Hepatocyte (in vitro differentiated cells): ENCODE measurements around the gene KDM4B. TPM values are rescaled to one million over a fixed set of nuclear protein-coding genes. Genes with fewer than 3 reads are reported as not detected.

ENCODE experiments used
- DNase-seq: peaks from one replicate; pipeline ENCODE4 v3.0.0-alpha.2; 2016; ENCODE audit warnings: low spot score
- H2AFZ ChIP-seq: fragments of 200-600 bp; sonication (generic); 2 replicates; pipeline ENCODE4 v1.6.0; 2016; ENCODE audit warnings: antibody characterized with exemption, mild to moderate bottlenecking
- H3K27ac ChIP-seq: fragments of 200-600 bp; sonication (generic); 2 replicates; pipeline ENCODE4 v1.5.1; 2016; ENCODE audit warnings: mild to moderate bottlenecking
- H3K27me3 ChIP-seq: fragments of 200-600 bp; sonication (generic); 2 replicates; pipeline ENCODE4 v1.6.1; 2016
- H3K36me3 ChIP-seq: fragments of 200-600 bp; sonication (generic); replicated peaks from 2 replicates; pipeline ENCODE4 v1.5.1; 2016; ENCODE audit warnings: low read depth; ENCODE audit not compliant: insufficient read depth
- H3K4me1 ChIP-seq: fragments of 200-600 bp; sonication (generic); 2 replicates; pipeline ENCODE4 v1.5.1; 2016; ENCODE audit warnings: mild to moderate bottlenecking, moderate library complexity; ENCODE audit not compliant: insufficient read depth
- H3K4me2 ChIP-seq: fragments of 200-600 bp; sonication (generic); 2 replicates; pipeline ENCODE4 v1.6.0; 2016
- H3K4me3 ChIP-seq: fragments of 200-600 bp; sonication (generic); 2 replicates; pipeline ENCODE4 v1.5.1; 2016; ENCODE audit warnings: mild to moderate bottlenecking
- H3K79me2 ChIP-seq: fragments of 200-600 bp; sonication (generic); 2 replicates; pipeline ENCODE4 v1.6.0; 2017; ENCODE audit warnings: mild to moderate bottlenecking
- H3K9me2 ChIP-seq: fragments of 200-600 bp; sonication (generic); replicated peaks from 2 replicates; pipeline ENCODE4 v1.6.0; 2017; ENCODE audit warnings: mild to moderate bottlenecking; ENCODE audit not compliant: insufficient read depth
- H3K9me3 ChIP-seq: fragments of 200-600 bp; sonication (generic); 2 replicates; pipeline ENCODE4 v1.5.1; 2016; ENCODE audit warnings: low read depth, mild to moderate bottlenecking
- H4K20me1 ChIP-seq: fragments of 200-600 bp; sonication (generic); 2 replicates; pipeline ENCODE4 v1.6.0; 2016; ENCODE audit warnings: mild to moderate bottlenecking; ENCODE audit not compliant: insufficient read depth, poor library complexity, severe bottlenecking
- CTCF ChIP-seq: fragments of 200-600 bp; sonication (generic); IDR thresholded peaks from 2 replicates; pipeline ENCODE4 v1.5.1; 2016; ENCODE audit warnings: antibody characterized with exemption, mild to moderate bottlenecking; ENCODE audit not compliant: poor library complexity
- EZH2 ChIP-seq: fragments of 200-600 bp; sonication (generic); IDR thresholded peaks from 2 replicates; pipeline ENCODE4 v1.6.1; 2016; ENCODE audit warnings: antibody characterized with exemption, mild to moderate bottlenecking, borderline replicate concordance
- EZH2phosphoT487 ChIP-seq: fragments of 200-600 bp; sonication (generic); IDR thresholded peaks from one replicate; pipeline ENCODE4 v1.6.1; 2018; ENCODE audit warnings: antibody characterized with exemption, mild to moderate bottlenecking, low read depth, moderate library complexity; ENCODE audit not compliant: unreplicated experiment, severe bottlenecking
- WGBS: methylation state at CpG from one replicate; pipeline ENCODE4 v1.1.6; 2016; ENCODE audit warnings: low lambda C conversion rate; ENCODE audit errors: missing lambda C conversion rate; 5-methylcytosine and 5-hydroxymethylcytosine counted together
- polyA plus RNA-seq: library from polyadenylated mRNA; unstranded; fragments of >200 nt; fragmentation: Nextera tagmentation; extraction: Ambion mirVana; gene quantifications from 2 replicates; pipeline ENCODE4 v1.2.1, GENCODE V29; 2016
- total RNA-seq: library from RNA; depleted of rRNA; stranded (reverse); fragments of >200 nt; gene quantifications from 2 replicates; pipeline ENCODE4 v1.2.3, GENCODE V29; 2014

Gene KDM4B
- total and polyA plus RNA-seq, 2 experiments from 2014 or later = 22.2 to 29.6 TPM

DNA sequence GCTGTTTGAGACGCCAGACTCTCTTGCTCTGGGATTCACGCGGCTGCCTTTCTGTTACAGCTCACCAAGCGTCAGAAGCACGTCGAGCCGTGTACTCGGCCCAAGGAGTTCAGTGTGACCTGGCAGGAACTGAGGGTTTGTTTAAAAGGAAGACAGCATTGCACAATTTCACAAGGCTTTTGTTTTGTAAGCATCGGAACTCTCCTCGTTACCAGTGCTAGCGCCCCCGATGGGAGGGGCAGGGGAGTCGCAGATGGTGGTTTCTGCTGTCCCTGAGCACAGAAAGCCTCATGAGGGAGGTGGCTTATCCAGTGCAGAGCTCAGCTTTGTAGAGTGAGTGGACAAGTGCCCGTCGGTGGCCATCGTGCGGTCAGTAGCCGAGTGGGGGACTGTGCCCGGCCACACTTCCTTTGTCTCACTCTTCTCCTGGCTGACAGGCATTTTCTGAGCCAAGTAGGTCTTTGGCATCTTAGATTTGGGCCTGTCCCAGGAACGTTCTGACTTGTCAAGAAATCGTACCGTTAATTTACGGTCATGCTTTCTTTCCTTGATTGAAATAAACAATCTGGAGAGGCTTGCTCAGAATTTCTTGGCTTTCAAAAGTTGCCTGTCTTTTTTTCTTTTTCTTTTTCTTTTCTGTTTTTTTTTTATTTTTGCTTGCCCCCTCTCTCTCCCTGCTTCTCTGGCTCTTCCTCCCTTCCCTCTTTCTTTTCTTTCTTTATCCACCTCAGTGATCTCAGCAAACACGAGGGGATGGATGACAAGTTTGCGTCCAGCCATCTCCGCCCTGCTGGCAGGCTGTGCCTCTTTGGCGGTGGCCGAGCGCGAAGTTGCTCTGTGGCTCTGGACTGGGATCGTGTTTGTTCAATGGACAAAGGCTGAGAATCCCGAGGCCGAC lies 7.7 kb downstream of the KDM4B start:
- H3K27ac ChIP-seq = peak overlapping the region; percentile 61
- H3K27me3 ChIP-seq = no peaks in the 10 kb centered on the region
- no peak overlapping the region for H2AFZ ChIP-seq
- H3K9me2 ChIP-seq = no peaks in the 10 kb centered on the region
- no peaks in the 10 kb centered on the region for H3K36me3 ChIP-seq
- H3K79me2 ChIP-seq = peaks cover 100% of the 10 kb centered on the region
- 70% methylated on average over 33 of the region's 33 CpGs for WGBS
- peaks cover 19% of the 10 kb centered on the region for H3K4me1 ChIP-seq
- peak; percentile 75 for DNase-seq
- no peaks in the 10 kb centered on the region for H3K9me3 ChIP-seq
- TF ChIP-seq EZH2phosphoT487 (no peak), EZH2 (no peak), CTCF (peak; percentile 46)
- H3K4me2 ChIP-seq = peak overlapping the region; percentile 3
- peaks cover 84% of the 10 kb centered on the region for H4K20me1 ChIP-seq
- no peak overlapping the region for H3K4me3 ChIP-seq

- Histone ChIP-seq H3K27me3 (no peaks in the 10 kb centered on the region), H3K9me3 (no peaks in the 10 kb centered on the region), H2AFZ (no peak overlapping the region), H3K4me3 (no peak overlapping the region), H3K36me3 (no peaks in the 10 kb centered on the region), H3K9me2 (no peaks in the 10 kb centered on the region), H3K79me2 (peaks cover 100% of the 10 kb centered on the region), H3K4me1 (peaks cover 16% of the 10 kb centered on the region), H3K27ac (peak overlapping the region; percentile 58), H4K20me1 (peaks cover 82% of the 10 kb centered on the region), H3K4me2 (no peak overlapping the region)
- TF ChIP-seq EZH2phosphoT487 = no peak
- no peak for TF ChIP-seq EZH2
- no peak for TF ChIP-seq CTCF
- no peak for DNase-seq
- WGBS = 81% methylated on average over 36 of the region's 36 CpGs
Observed at GRCh38 chr19:4977299-4978174, 8.6 kb downstream of the KDM4B start.

GRCh38 chr19:4979211-4979807 lies 10.4 kb downstream of the KDM4B start:
- Histone ChIP-seq H3K4me1 (peaks cover 9% of the 10 kb centered on the region), H3K27ac (no peak overlapping the region), H3K79me2 (peaks cover 100% of the 10 kb centered on the region), H3K27me3 (no peaks in the 10 kb centered on the region), H3K9me2 (no peaks in the 10 kb centered on the region), H3K4me2 (no peak overlapping the region), H2AFZ (no peak overlapping the region), H3K9me3 (no peaks in the 10 kb centered on the region), H3K4me3 (no peak overlapping the region), H4K20me1 (peaks cover 91% of the 10 kb centered on the region), H3K36me3 (no peaks in the 10 kb centered on the region)
- WGBS = 96% methylated on average over 8 of the region's 8 CpGs
- no peak for TF ChIP-seq EZH2phosphoT487
- no peak for TF ChIP-seq EZH2
- no peak for TF ChIP-seq CTCF
- DNase-seq = no peak
